IMR-90 (cell line): ENCODE results near the gene RAD52. TPM values are rescaled to one million over a fixed set of nuclear protein-coding genes. Genes with fewer than 3 reads are reported as not detected.

Source experiments
- ATAC-seq: fragments of 200-7000 bp; cut with Tn5 transposase; 2 replicates; pipeline ENCODE4 v1.9.1; 2020; ENCODE audit warnings: low read depth, mild to moderate bottlenecking, moderate library complexity
- BruUV-seq: library from RNA; stranded (reverse); fragments of 400-500 nt; replicated peaks from 2 replicates; lab custom pipeline; 2021; lab: Mats Ljungman, UMichigan
- CTCF ChIA-PET: fragments of 300-600 bp; formaldehyde crosslinking; extraction: SDS; loops from one replicate; lab custom pipeline; 2021; ENCODE audit warnings: antibody characterized with exemption; lab: Yijun Ruan, JAX
- POLR2A ChIA-PET: fragments of 300-600 bp; sonication (Branson Sonifier 250); formaldehyde crosslinking; loops from one replicate; lab custom pipeline; 2022; ENCODE audit warnings: antibody characterized with exemption; ENCODE audit not compliant: unreplicated experiment; lab: Charles Lee
- DNase-seq: peaks from one replicate; pipeline ENCODE4 v3.0.0; 2013
- H2AFZ ChIP-seq: replicated peaks from 2 replicates; pipeline ENCODE3; 2013; ENCODE audit warnings: low read length, mild to moderate bottlenecking; ENCODE audit not compliant: poor library complexity
- H2AK5ac ChIP-seq: 2 replicates; pipeline ENCODE4 v1.6.1; 2013; ENCODE audit warnings: low read depth, low read length, inconsistent platforms
- H2AK9ac ChIP-seq: replicated peaks from 2 replicates; pipeline ENCODE3; 2013; ENCODE audit warnings: mild to moderate bottlenecking, low read depth, low read length, moderate library complexity; ENCODE audit not compliant: poor library complexity
- H2BK120ac ChIP-seq: 2 replicates; pipeline ENCODE4 v1.6.1; 2013; ENCODE audit warnings: low read depth, low read length, inconsistent platforms
- H2BK15ac ChIP-seq: 3 replicates; pipeline ENCODE4 v1.6.1; 2013; ENCODE audit warnings: low read depth, low read length, inconsistent platforms
- H2BK20ac ChIP-seq: 2 replicates; pipeline ENCODE4 v1.6.1; 2013; ENCODE audit warnings: low read depth, mild to moderate bottlenecking, inconsistent platforms, low read length, moderate library complexity
- H2BK5ac ChIP-seq: 2 replicates; pipeline ENCODE4 v1.6.1; 2013; ENCODE audit warnings: mild to moderate bottlenecking, low read depth, low read length, inconsistent platforms; ENCODE audit not compliant: poor library complexity, severe bottlenecking
- H3K14ac ChIP-seq: replicated peaks from 2 replicates; pipeline ENCODE4 v1.6.1; 2013; ENCODE audit warnings: low read depth, low read length, inconsistent platforms
- H3K18ac ChIP-seq: 2 replicates; pipeline ENCODE4 v1.6.1; 2013; ENCODE audit warnings: low read depth, low read length, control low read depth
- H3K23ac ChIP-seq: 2 replicates; pipeline ENCODE4 v1.6.1; 2013; ENCODE audit warnings: low read depth, low read length, inconsistent platforms
- H3K27ac ChIP-seq: 2 replicates; pipeline ENCODE4 v1.5.1; 2013; ENCODE audit warnings: mild to moderate bottlenecking, control low read depth, low read length; ENCODE audit not compliant: insufficient read depth
- H3K27me3 ChIP-seq: 2 replicates; pipeline ENCODE4 v1.6.1; 2013; ENCODE audit warnings: low read length; ENCODE audit not compliant: control insufficient read depth, insufficient read depth
- H3K36me3 ChIP-seq: 2 replicates; pipeline ENCODE4 v1.6.1; 2013; ENCODE audit warnings: low read length, mixed read lengths; ENCODE audit not compliant: control insufficient read depth, insufficient read depth
- H3K4ac ChIP-seq: 2 replicates; pipeline ENCODE4 v1.6.1; 2013; ENCODE audit warnings: low read depth, low read length, inconsistent platforms
- H3K4me1 ChIP-seq: 2 replicates; pipeline ENCODE4 v1.6.1; 2013; ENCODE audit warnings: low read length, mixed read lengths; ENCODE audit not compliant: control insufficient read depth, insufficient read depth
- H3K4me2 ChIP-seq: 2 replicates; pipeline ENCODE4 v1.6.1; 2013; ENCODE audit warnings: low read depth, mild to moderate bottlenecking, control low read depth, low read length, moderate library complexity
- H3K4me3 ChIP-seq: 2 replicates; pipeline ENCODE4 v1.5.1; 2013; ENCODE audit warnings: low read depth, mild to moderate bottlenecking, control low read depth, low read length, moderate library complexity; ENCODE audit not compliant: insufficient read depth
- H3K56ac ChIP-seq: 2 replicates; pipeline ENCODE4 v1.6.1; 2013; ENCODE audit warnings: low read length, inconsistent platforms; ENCODE audit not compliant: insufficient read depth; ENCODE audit errors: extremely low read depth
- H3K79me1 ChIP-seq, 2 experiments: 2 replicates each; pipeline ENCODE4 v1.6.1; 2013; ENCODE audit warnings: low read length in 2 of 2, inconsistent platforms in 1 of 2, low read depth in 1 of 2
- H3K9ac ChIP-seq: 2 replicates; pipeline ENCODE4 v1.6.1; 2013; ENCODE audit warnings: low read depth, low read length, control low read depth
- H3K9me1 ChIP-seq: 2 replicates; pipeline ENCODE4 v1.6.1; 2013; ENCODE audit warnings: low read length, inconsistent platforms; ENCODE audit not compliant: insufficient read depth
- H3K9me3 ChIP-seq: 2 replicates; pipeline ENCODE4 v1.6.1; 2013; ENCODE audit warnings: low read length; ENCODE audit not compliant: control insufficient read depth, insufficient read depth
- H4K20me1 ChIP-seq: 2 replicates; pipeline ENCODE4 v1.6.1; 2013; ENCODE audit warnings: low read length, inconsistent platforms; ENCODE audit not compliant: insufficient read depth
- H4K5ac ChIP-seq: 2 replicates; pipeline ENCODE4 v1.6.1; 2013; ENCODE audit warnings: mild to moderate bottlenecking, low read depth, low read length, control low read depth
- H4K8ac ChIP-seq, 2 experiments: 2 replicates each; pipeline ENCODE4 v1.6.1; 2013; ENCODE audit warnings: low read depth in 2 of 2, low read length in 2 of 2, control low read depth in 1 of 2, inconsistent platforms in 1 of 2
- H4K91ac ChIP-seq: 2 replicates; pipeline ENCODE4 v1.6.1; 2013; ENCODE audit warnings: low read depth, low read length, inconsistent platforms; ENCODE audit not compliant: insufficient read depth
- BHLHE40 ChIP-seq: fragments of 150-350 bp; IDR thresholded peaks from 2 replicates; pipeline ENCODE4 v1.6.1; 2016; ENCODE audit warnings: mild to moderate bottlenecking, low read depth, low read length
- CHD1 ChIP-seq: IDR thresholded peaks from 2 replicates; pipeline ENCODE4 v1.6.1; 2012; ENCODE audit warnings: low read depth, low read length, improper control_type of control experiment
- CTCF ChIP-seq: conservative IDR thresholded peaks from 2 replicates; pipeline ENCODE4 v1.5.1; 2012; ENCODE audit warnings: mild to moderate bottlenecking, low read depth, low read length, improper control_type of control experiment
- FOS ChIP-seq: fragments of 150-350 bp; IDR thresholded peaks from 2 replicates; pipeline ENCODE4 v1.6.1; 2016; ENCODE audit warnings: low read depth, low read length
- MAFK ChIP-seq: IDR thresholded peaks from 2 replicates; pipeline ENCODE4 v1.6.1; 2012; ENCODE audit warnings: low read depth, low read length, improper control_type of control experiment
- MAZ ChIP-seq: IDR thresholded peaks from 2 replicates; pipeline ENCODE4 v1.6.1; 2012; ENCODE audit warnings: low read depth, mild to moderate bottlenecking, low read length, improper control_type of control experiment, moderate library complexity, borderline replicate concordance
- MXI1 ChIP-seq: IDR thresholded peaks from 2 replicates; pipeline ENCODE4 v1.6.1; 2012; ENCODE audit warnings: low read depth, mild to moderate bottlenecking, low read length, moderate library complexity, borderline replicate concordance
- NFE2L2 ChIP-seq: fragments of 150-350 bp; IDR thresholded peaks from 2 replicates; pipeline ENCODE4 v1.6.1; 2016; ENCODE audit warnings: low read depth, mild to moderate bottlenecking, low read length
- POLR2A ChIP-seq: IDR thresholded peaks from 2 replicates; pipeline ENCODE4 v1.6.1; 2012; ENCODE audit warnings: mild to moderate bottlenecking, low read depth, low read length
- RAD21 ChIP-seq: IDR thresholded peaks from 2 replicates; pipeline ENCODE4 v1.6.1; 2012; ENCODE audit warnings: low read length, improper control_type of control experiment
- RCOR1 ChIP-seq: IDR thresholded peaks from 2 replicates; pipeline ENCODE4 v1.6.1; 2012; ENCODE audit warnings: mild to moderate bottlenecking, low read length, improper control_type of control experiment; ENCODE audit not compliant: insufficient replicate concordance
- RFX5 ChIP-seq: IDR thresholded peaks from 2 replicates; pipeline ENCODE4 v1.8.0; 2012; ENCODE audit warnings: low read depth, mild to moderate bottlenecking, low read length, moderate library complexity
- SMC3 ChIP-seq: fragments of 150-350 bp; IDR thresholded peaks from 2 replicates; pipeline ENCODE4 v1.6.1; 2016; ENCODE audit warnings: low read depth, mild to moderate bottlenecking, antibody characterized with exemption, low read length, moderate library complexity
- USF2 ChIP-seq: fragments of 150-350 bp; IDR thresholded peaks from 2 replicates; pipeline ENCODE4 v1.6.1; 2017; ENCODE audit warnings: mild to moderate bottlenecking, antibody characterized with exemption, low read length, low read depth
- dilution Hi-C: fragments of 300-500 bp; cut with HindIII; formaldehyde crosslinking; loops from one replicate; pipeline ENCODE4 v1.14.3; 2018; ENCODE audit warnings: low sequenced_read_pairs; ENCODE audit not compliant: unreplicated experiment
- in situ Hi-C: fragments of 300-500 bp; cut with MboI; formaldehyde crosslinking; loops from 3 replicates; pipeline ENCODE4 v1.14.3; 2019; ENCODE audit warnings: low sequenced_read_pairs, inconsistent platforms, mixed read lengths
- intact Hi-C: fragments of 100-400 bp; cut with micrococcal nuclease; formaldehyde crosslinking; loops from 2 replicates; pipeline ENCODE4 v1.10.0; 2022
- polyA plus RNA-seq, 3 experiments: library from polyadenylated mRNA; depleted of rRNA; stranded (reverse); fragments of >200 nt; gene quantifications; 2 replicates each; pipeline ENCODE4 v1.2.3, GENCODE V29; 2012; ENCODE audit warnings: low replicate concordance in 1 of 3
- total RNA-seq: library from RNA; depleted of rRNA; stranded (reverse); fragments of >200 nt; gene quantifications from 2 replicates; pipeline ENCODE4 v1.2.3, GENCODE V29; 2012

Gene RAD52
- total and polyA plus RNA-seq, 2 of the 4 experiments (the other 2 are of a cell fraction), result 10.7 to 11.3 TPM

GRCh38 chr12:894226-894625, 55.3 kb downstream of the RAD52 start:
- Histone ChIP-seq H3K23ac (no peak overlapping the region), H4K20me1 (no peaks in the 10 kb centered on the region), H3K56ac (no peak overlapping the region), H3K36me3 (peaks cover 38% of the 10 kb centered on the region), H3K9ac (no peak overlapping the region), H4K5ac (no peak overlapping the region), H3K9me1 (peaks cover 6% of the 10 kb centered on the region; the same call in 1 of the 2 replicates), H2BK15ac (no peak overlapping the region), H4K8ac (no peak overlapping the region), H3K4me1 (peaks cover 3% of the 10 kb centered on the region; the same call in 1 of the 2 replicates), H2BK5ac (no peak overlapping the region), H2AK9ac (no peak overlapping the region), H3K4ac (no peak overlapping the region), H3K18ac (no peak overlapping the region), H3K27ac (no peak overlapping the region), H3K4me3 (no peak overlapping the region), H2BK120ac (no peak overlapping the region), H2BK20ac (no peak overlapping the region), H3K79me1 (peaks cover 0 to 21% of the 10 kb centered on the region in 2 experiments; a peak in 2 of 4 replicates), H3K14ac (no peak overlapping the region), H4K91ac (no peak overlapping the region), H2AFZ (no peak overlapping the region), H3K27me3 (no peaks in the 10 kb centered on the region), H3K4me2 (no peak overlapping the region), H3K9me3 (no peaks in the 10 kb centered on the region), H2AK5ac (no peak overlapping the region)
- ChIA-PET POLR2A (no interaction called here), CTCF (no interaction called here)
- in situ Hi-C loops (no loop called here), dilution Hi-C loops (no loop called here), intact Hi-C loops (loop anchor here (10.0 kb wide), 1 partner anchor 319 kb away; no protein-coding TSS in a partner anchor)
- DNase-seq, result no peak
- no peak for ATAC-seq
- no TSS peak for BruUV-seq
- no peak for TF ChIP-seq CHD1
- TF ChIP-seq CTCF, result no peak
- no peak for TF ChIP-seq POLR2A
- no peak for TF ChIP-seq RFX5
- TF ChIP-seq BHLHE40, result no peak
- no peak for TF ChIP-seq RAD21
- TF ChIP-seq RCOR1, result no peak
- no peak for TF ChIP-seq USF2
- no peak for TF ChIP-seq SMC3
- TF ChIP-seq FOS, result no peak
- no peak for TF ChIP-seq MXI1
- no peak for TF ChIP-seq MAFK
- TF ChIP-seq MAZ, result no peak
- TF ChIP-seq NFE2L2, result no peak
